ENCODE data around the gene ACOX1. TPM values are rescaled to one million over a fixed set of nuclear protein-coding genes. Genes with fewer than 3 reads are reported as not detected.

The ACOX1 gene
- total and polyA plus RNA-seq, 2 donors (not counting 1 experiment from before 2014, with no cell fraction given), result 6.6 to 31.2 TPM

DNA sequence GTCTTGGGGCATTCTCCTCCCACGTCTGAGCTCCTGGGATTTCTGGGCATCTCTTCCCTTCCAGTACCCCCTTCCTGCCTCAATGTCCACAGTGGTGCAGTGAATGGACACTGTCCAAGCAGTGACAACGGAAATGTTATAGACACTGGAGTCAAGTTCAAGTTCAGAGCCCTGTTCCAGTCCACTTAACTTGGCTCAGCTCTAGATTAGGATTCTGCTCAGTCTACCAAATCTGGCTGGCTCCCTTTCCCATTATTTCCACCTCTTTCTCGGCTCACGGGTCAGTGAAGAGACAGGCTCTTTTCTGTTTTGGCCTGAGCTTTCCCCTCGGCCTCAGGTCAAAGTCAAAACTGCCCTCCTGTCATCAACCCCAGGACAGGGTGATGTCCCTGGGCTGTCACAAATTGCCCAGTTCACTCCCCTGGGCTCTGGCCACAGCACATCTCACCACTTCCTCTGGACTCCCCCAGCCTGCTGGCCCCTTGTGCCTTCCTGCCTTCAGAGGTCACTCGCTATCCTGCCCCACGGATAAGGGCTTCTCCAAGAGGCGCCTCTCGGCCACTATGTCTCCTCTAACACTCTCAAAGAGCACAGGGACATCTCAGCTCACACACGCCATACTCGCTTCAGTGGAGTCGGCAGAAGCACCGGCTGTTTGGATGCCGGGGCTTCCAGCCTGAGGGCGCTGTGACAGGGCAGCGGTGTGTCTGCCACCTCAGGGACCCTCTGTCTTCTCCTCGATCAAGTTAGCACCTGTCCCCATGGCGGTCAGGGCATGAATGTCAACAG, 56.6 kb downstream of the ACOX1 start:
- WGBS (ENCODE audit: insufficient coverage), result 96% methylated on average over 18 of the region's 18 CpGs
- Histone ChIP-seq H3K27ac (ENCODE audit: low read length in 2 of 2) (no peak overlapping the region), H3K4me1 (ENCODE audit: control insufficient read depth in 2 of 2, insufficient read depth in 2 of 2, low read length in 2 of 2) (no peaks in the 10 kb centered on the region), H3K27me3 (replicated peaks in 1 of 4; ENCODE audit: control extremely low read depth in 1 of 4, control insufficient read depth in 3 of 4, insufficient read depth in 4 of 4, low read length in 3 of 4) (no peaks in the 10 kb centered on the region), H2AFZ (ENCODE audit: insufficient read depth, low read depth, low read length, poor library complexity, severe bottlenecking) (no peak overlapping the region), H4K20me1 (ENCODE audit: control insufficient read depth, insufficient read depth, low read length, poor library complexity, severe bottlenecking) (no peaks in the 10 kb centered on the region), H3K4me3 (ENCODE audit: control extremely low read depth in 1 of 5, extremely low read depth in 1 of 5, insufficient read depth in 1 of 5, low read depth in 2 of 5, low read length in 4 of 5) (no peak overlapping the region), H3K4me2 (replicated peaks; ENCODE audit: low read depth, low read length, poor library complexity, severe bottlenecking) (no peak overlapping the region), H3K36me3 (replicated peaks in 1 of 2; ENCODE audit: control extremely low read depth in 1 of 2, control insufficient read depth in 1 of 2, extremely low read depth in 1 of 2, insufficient read depth in 2 of 2, low read length in 1 of 2) (peaks cover 0 to 4% of the 10 kb centered on the region in 2 experiments), H3K79me2 (ENCODE audit: control insufficient read depth, insufficient read depth, low read length) (no peaks in the 10 kb centered on the region), H3K9me3 (ENCODE audit: control extremely low read depth in 1 of 3, control insufficient read depth in 2 of 3, insufficient read depth in 1 of 3, low read length in 2 of 3) (no peaks in the 10 kb centered on the region), H3K9ac (ENCODE audit: low read length) (no peak overlapping the region)
- H3K4me3 Mint-ChIP-seq, result no peak overlapping the region
- H3K27me3 Mint-ChIP-seq, result no peaks in the 10 kb centered on the region
- no peak for TF ChIP-seq EZH2 (IDR thresholded peaks at IDR 0.05; ENCODE audit: borderline replicate concordance, insufficient read depth, low read depth, low read length, poor library complexity, severe bottlenecking)
- TF ChIP-seq, protein P1, sequence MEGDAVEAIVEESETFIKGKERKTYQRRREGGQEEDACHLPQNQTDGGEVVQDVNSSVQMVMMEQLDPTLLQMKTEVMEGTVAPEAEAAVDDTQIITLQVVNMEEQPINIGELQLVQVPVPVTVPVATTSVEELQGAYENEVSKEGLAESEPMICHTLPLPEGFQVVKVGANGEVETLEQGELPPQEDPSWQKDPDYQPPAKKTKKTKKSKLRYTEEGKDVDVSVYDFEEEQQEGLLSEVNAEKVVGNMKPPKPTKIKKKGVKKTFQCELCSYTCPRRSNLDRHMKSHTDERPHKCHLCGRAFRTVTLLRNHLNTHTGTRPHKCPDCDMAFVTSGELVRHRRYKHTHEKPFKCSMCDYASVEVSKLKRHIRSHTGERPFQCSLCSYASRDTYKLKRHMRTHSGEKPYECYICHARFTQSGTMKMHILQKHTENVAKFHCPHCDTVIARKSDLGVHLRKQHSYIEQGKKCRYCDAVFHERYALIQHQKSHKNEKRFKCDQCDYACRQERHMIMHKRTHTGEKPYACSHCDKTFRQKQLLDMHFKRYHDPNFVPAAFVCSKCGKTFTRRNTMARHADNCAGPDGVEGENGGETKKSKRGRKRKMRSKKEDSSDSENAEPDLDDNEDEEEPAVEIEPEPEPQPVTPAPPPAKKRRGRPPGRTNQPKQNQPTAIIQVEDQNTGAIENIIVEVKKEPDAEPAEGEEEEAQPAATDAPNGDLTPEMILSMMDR (IDR thresholded peaks at IDR 0.05), result no peak
- H3K27ac Mint-ChIP-seq, result no peak overlapping the region
- intact Hi-C loops (cut with micrococcal nuclease), result no loop called here
- POLR2A ChIA-PET, result no interaction called here
- ATAC-seq (ENCODE audit: low read depth) (no peak), DNase-seq (no peak)
- CTCF ChIA-PET, result no interaction called here
- H3K9me3 Mint-ChIP-seq (ENCODE audit: insufficient read depth), result no peaks in the 10 kb centered on the region
- no peaks in the 10 kb centered on the region for H3K4me1 Mint-ChIP-seq

DNA sequence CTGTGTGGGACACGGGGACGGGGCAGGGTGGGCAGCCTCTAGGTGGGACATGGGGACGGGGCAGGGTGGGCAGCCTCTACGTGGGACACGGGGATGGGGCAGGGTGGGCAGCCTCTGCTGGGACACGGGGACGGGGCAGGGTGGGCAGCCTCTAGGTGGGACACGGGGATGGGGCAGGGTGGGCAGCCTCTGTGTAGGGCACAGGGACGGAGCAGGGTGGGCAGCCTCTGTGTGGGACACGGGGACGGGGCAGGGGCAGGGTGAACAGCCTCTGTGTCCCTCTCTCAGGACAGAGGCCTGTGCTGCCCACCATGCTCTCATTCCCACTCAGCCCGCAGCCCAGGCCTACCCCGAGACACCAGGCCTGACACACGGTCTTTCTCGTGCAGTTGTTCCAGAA, 57.4 kb downstream of the ACOX1 start:
- no peaks in the 10 kb centered on the region for H3K4me1 Mint-ChIP-seq
- H3K27ac ChIP-seq (ENCODE audit: low read length in 2 of 2), result no peak overlapping the region
- H3K27me3 ChIP-seq (replicated peaks in 1 of 4; ENCODE audit: control extremely low read depth in 1 of 4, control insufficient read depth in 3 of 4, insufficient read depth in 4 of 4, low read length in 3 of 4), result no peaks in the 10 kb centered on the region
- CTCF ChIA-PET, result no interaction called here
- H3K4me3 ChIP-seq (ENCODE audit: control extremely low read depth in 1 of 5, extremely low read depth in 1 of 5, insufficient read depth in 1 of 5, low read depth in 2 of 5, low read length in 4 of 5), result no peak overlapping the region
- no peaks in the 10 kb centered on the region for H4K20me1 ChIP-seq (ENCODE audit: control insufficient read depth, insufficient read depth, low read length, poor library complexity, severe bottlenecking)
- no peak overlapping the region for H3K9ac ChIP-seq (ENCODE audit: low read length)
- no peaks in the 10 kb centered on the region for H3K9me3 ChIP-seq (ENCODE audit: control extremely low read depth in 1 of 3, control insufficient read depth in 2 of 3, insufficient read depth in 1 of 3, low read length in 2 of 3)
- peaks cover 0 to 4% of the 10 kb centered on the region in 2 experiments for H3K36me3 ChIP-seq (replicated peaks in 1 of 2; ENCODE audit: control extremely low read depth in 1 of 2, control insufficient read depth in 1 of 2, extremely low read depth in 1 of 2, insufficient read depth in 2 of 2, low read length in 1 of 2)
- H3K4me2 ChIP-seq (replicated peaks; ENCODE audit: low read depth, low read length, poor library complexity, severe bottlenecking), result no peak overlapping the region
- intact Hi-C loops (cut with micrococcal nuclease), result no loop called here
- DNase-seq (no peak), ATAC-seq (ENCODE audit: low read depth) (no peak)
- TF ChIP-seq EZH2 (IDR thresholded peaks at IDR 0.05; ENCODE audit: borderline replicate concordance, insufficient read depth, low read depth, low read length, poor library complexity, severe bottlenecking), result no peak
- TF ChIP-seq, protein P1 (IDR thresholded peaks at IDR 0.05), result no peak
- H3K4me1 ChIP-seq (ENCODE audit: control insufficient read depth in 2 of 2, insufficient read depth in 2 of 2, low read length in 2 of 2), result no peaks in the 10 kb centered on the region
- POLR2A ChIA-PET, result no interaction called here
- no peak overlapping the region for H2AFZ ChIP-seq (ENCODE audit: insufficient read depth, low read depth, low read length, poor library complexity, severe bottlenecking)
- no peaks in the 10 kb centered on the region for H3K79me2 ChIP-seq (ENCODE audit: control insufficient read depth, insufficient read depth, low read length)
- over 99% methylated on average over 13 of the region's 15 CpGs for WGBS (ENCODE audit: insufficient coverage)
- no peaks in the 10 kb centered on the region for H3K9me3 Mint-ChIP-seq (ENCODE audit: insufficient read depth)
- no peaks in the 10 kb centered on the region for H3K27me3 Mint-ChIP-seq
- no peak overlapping the region for H3K27ac Mint-ChIP-seq
- no peak overlapping the region for H3K4me3 Mint-ChIP-seq
